Neural progenitor cell (in vitro differentiated cells): ENCODE measurements around the gene AASDH. TPM values are rescaled to one million over a fixed set of nuclear protein-coding genes. Genes with fewer than 3 reads are reported as not detected.

Experiments used
- DNase-seq: peaks from one replicate; pipeline ENCODE4 v3.0.0-alpha.2; 2016; ENCODE audit warnings: low spot score
- H2AFZ ChIP-seq: fragments of 200-600 bp; sonication (generic); replicated peaks from 2 replicates; pipeline ENCODE4 v1.6.1; 2016; ENCODE audit warnings: antibody characterized with exemption
- H3F3A ChIP-seq: fragments of 200-600 bp; sonication (generic); 2 replicates; pipeline ENCODE4 v1.6.1; 2016; ENCODE audit warnings: antibody characterized with exemption, low read depth
- H3K27ac ChIP-seq: fragments of 200-600 bp; sonication (generic); 2 replicates; pipeline ENCODE4 v1.5.1; 2016; ENCODE audit warnings: mild to moderate bottlenecking
- H3K27me3 ChIP-seq: fragments of 200-600 bp; sonication (generic); 2 replicates; pipeline ENCODE4 v1.6.1; 2016; ENCODE audit warnings: mild to moderate bottlenecking, moderate library complexity
- H3K36me3 ChIP-seq: fragments of 200-600 bp; sonication (generic); 2 replicates; pipeline ENCODE4 v1.5.1; 2016
- H3K4me1 ChIP-seq: fragments of 200-600 bp; sonication (generic); 2 replicates; pipeline ENCODE4 v1.6.1; 2016; ENCODE audit warnings: mixed run types
- H3K4me2 ChIP-seq: fragments of 200-600 bp; sonication (generic); 2 replicates; pipeline ENCODE4 v1.6.1; 2016
- H3K4me3 ChIP-seq: fragments of 200-600 bp; sonication (generic); 2 replicates; pipeline ENCODE4 v1.5.1; 2016
- H3K79me2 ChIP-seq: fragments of 200-600 bp; sonication (generic); 2 replicates; pipeline ENCODE4 v1.6.1; 2016; ENCODE audit warnings: low read depth
- H3K9ac ChIP-seq: fragments of 200-600 bp; sonication (generic); 2 replicates; pipeline ENCODE4 v1.6.1; 2016
- H3K9me3 ChIP-seq: fragments of 200-600 bp; sonication (generic); 2 replicates; pipeline ENCODE4 v1.5.1; 2016; ENCODE audit warnings: low read depth
- H4K20me1 ChIP-seq: fragments of 200-600 bp; sonication (generic); 2 replicates; pipeline ENCODE4 v1.6.1; 2016; ENCODE audit warnings: low read depth
- H3K27ac Mint-ChIP-seq: 3 replicates; pipeline ENCODE4 v1.8.0; 2021; ENCODE audit warnings: mixed read lengths
- H3K27me3 Mint-ChIP-seq: 2 replicates; pipeline ENCODE4 v1.8.0; 2022; ENCODE audit warnings: low read depth, mild to moderate bottlenecking, inconsistent platforms, moderate library complexity, mixed read lengths; ENCODE audit not compliant: insufficient read depth
- H3K36me3 Mint-ChIP-seq: 3 replicates; pipeline ENCODE4 v1.8.0; 2021; ENCODE audit warnings: mixed read lengths
- H3K4me1 Mint-ChIP-seq: 3 replicates; pipeline ENCODE4 v1.8.0; 2021; ENCODE audit warnings: mixed read lengths
- H3K4me3 Mint-ChIP-seq: 3 replicates; pipeline ENCODE4 v1.8.0; 2021; ENCODE audit warnings: mild to moderate bottlenecking, moderate library complexity, mixed read lengths
- H3K9me3 Mint-ChIP-seq: 3 replicates; pipeline ENCODE4 v1.8.0; 2020; ENCODE audit warnings: mixed read lengths
- CTCF ChIP-seq: fragments of 200-600 bp; sonication (generic); IDR thresholded peaks from 2 replicates; pipeline ENCODE4 v1.5.1; 2017; ENCODE audit warnings: antibody characterized with exemption, mild to moderate bottlenecking
- EZH2 ChIP-seq: fragments of 200-600 bp; sonication (generic); IDR thresholded peaks from 2 replicates; pipeline ENCODE4 v1.6.1; 2017; ENCODE audit warnings: antibody characterized with exemption, mild to moderate bottlenecking, moderate library complexity
- EZH2phosphoT487 ChIP-seq: fragments of 200-600 bp; sonication (generic); IDR thresholded peaks from 2 replicates; pipeline ENCODE4 v1.6.1; 2017; ENCODE audit warnings: antibody characterized with exemption
- small RNA-seq: library from RNA; depleted of rRNA; stranded (forward); fragments of <200 nt; gene quantifications from one replicate; pipeline ENCODE3, GENCODE V24; 2015
- total RNA-seq: library from RNA; depleted of rRNA; stranded (reverse); fragments of >200 nt; gene quantifications from 2 replicates; pipeline ENCODE4 v1.2.3, GENCODE V29; 2015; ENCODE audit warnings: low replicate concordance

The AASDH gene
- total RNA-seq, 1 donor from 2014 or later, result 33.1 TPM

GRCh38 chr4:56293121-56293520 lies 94.2 kb downstream of the AASDH start:
- H2AFZ ChIP-seq, result no peak overlapping the region
- no peak overlapping the region for H3K4me2 ChIP-seq
- no peaks in the 10 kb centered on the region for H3K79me2 ChIP-seq
- no peak overlapping the region for H3K27ac ChIP-seq
- peaks cover 5% of the 10 kb centered on the region for H3K9me3 ChIP-seq
- peaks cover 21% of the 10 kb centered on the region for H3K4me1 ChIP-seq
- no peaks in the 10 kb centered on the region for H3K27me3 ChIP-seq
- H4K20me1 ChIP-seq, result peaks cover 12% of the 10 kb centered on the region
- H3K9me3 Mint-ChIP-seq, result peaks cover 13% of the 10 kb centered on the region
- H3K9ac ChIP-seq, result no peak overlapping the region
- H3K4me3 Mint-ChIP-seq, result no peak overlapping the region
- H3F3A ChIP-seq, result peaks cover 19% of the 10 kb centered on the region
- no peak overlapping the region for H3K4me3 ChIP-seq
- no peaks in the 10 kb centered on the region for H3K36me3 ChIP-seq
- DNase-seq, result no peak
- H3K27ac Mint-ChIP-seq, result no peak overlapping the region
- H3K36me3 Mint-ChIP-seq, result peaks cover 13% of the 10 kb centered on the region
- TF ChIP-seq CTCF (no peak), EZH2 (no peak), EZH2phosphoT487 (no peak)
- H3K4me1 Mint-ChIP-seq, result peaks cover 16% of the 10 kb centered on the region
- peaks cover 5% of the 10 kb centered on the region for H3K27me3 Mint-ChIP-seq

- H4K20me1 ChIP-seq, result peaks cover 6% of the 10 kb centered on the region
- Mint-ChIP-seq H3K4me1 (peaks cover 4% of the 10 kb centered on the region), H3K4me3 (no peak overlapping the region), H3K27me3 (peaks cover 10% of the 10 kb centered on the region), H3K36me3 (peaks cover 13% of the 10 kb centered on the region), H3K9me3 (peaks cover 13% of the 10 kb centered on the region), H3K27ac (no peak overlapping the region)
- H3F3A ChIP-seq, result no peaks in the 10 kb centered on the region
- H3K27me3 ChIP-seq, result no peaks in the 10 kb centered on the region
- H3K27ac ChIP-seq, result no peak overlapping the region
- H3K9ac ChIP-seq, result no peak overlapping the region
- no peak overlapping the region for H2AFZ ChIP-seq
- no peak overlapping the region for H3K4me3 ChIP-seq
- no peak for DNase-seq
- peaks cover 5% of the 10 kb centered on the region for H3K9me3 ChIP-seq
- peaks cover 7% of the 10 kb centered on the region for H3K4me1 ChIP-seq
- no peaks in the 10 kb centered on the region for H3K36me3 ChIP-seq
- no peak overlapping the region for H3K4me2 ChIP-seq
- H3K79me2 ChIP-seq, result no peaks in the 10 kb centered on the region
- TF ChIP-seq EZH2phosphoT487 (no peak), CTCF (no peak), EZH2 (no peak)
Observed at GRCh38 chr4:56289934-56290333, 97.4 kb downstream of the AASDH start.

- Histone ChIP-seq H2AFZ (no peak overlapping the region), H3K4me2 (no peak overlapping the region), H3K79me2 (no peaks in the 10 kb centered on the region), H3K9me3 (peaks cover 5% of the 10 kb centered on the region), H3K36me3 (no peaks in the 10 kb centered on the region), H3K27ac (no peak overlapping the region), H3K27me3 (no peaks in the 10 kb centered on the region), H3K4me3 (no peak overlapping the region), H3K4me1 (peaks cover 7% of the 10 kb centered on the region), H3F3A (no peaks in the 10 kb centered on the region), H4K20me1 (peaks cover 6% of the 10 kb centered on the region), H3K9ac (no peak overlapping the region)
- peaks cover 10% of the 10 kb centered on the region for H3K27me3 Mint-ChIP-seq
- no peak for DNase-seq
- H3K27ac Mint-ChIP-seq, result no peak overlapping the region
- H3K9me3 Mint-ChIP-seq, result peaks cover 13% of the 10 kb centered on the region
- TF ChIP-seq EZH2phosphoT487 (no peak), CTCF (no peak), EZH2 (no peak)
- peaks cover 4% of the 10 kb centered on the region for H3K4me1 Mint-ChIP-seq
- H3K4me3 Mint-ChIP-seq, result no peak overlapping the region
- H3K36me3 Mint-ChIP-seq, result peaks cover 18% of the 10 kb centered on the region
Observed at GRCh38 chr4:56288663-56289062, 98.6 kb downstream of the AASDH start.

Small RNA genes within 50 kb of the gene (small RNA-seq; reads per million reads assigned to genes)
- not detected for gene RNU6-197P

Other genes starting within 250 kb of the AASDH start
- 67.6 and 108 TPM in 2 replicates for gene PPAT, start 48.1 kb upstream of the AASDH start, total RNA-seq
- 322 and 395 TPM in 2 replicates for gene PAICS, start 48.8 kb upstream of the AASDH start, total RNA-seq
- 90.8 and 114 TPM in 2 replicates for gene SRP72, start 80.1 kb upstream of the AASDH start, total RNA-seq
- gene ARL9, start 118.3 kb upstream of the AASDH start, total RNA-seq, result 0.45 and 0.68 TPM in 2 replicates